Activated CD4-positive, alpha-beta T cell treated with anti-CD3 and anti-CD28 coated beads for 4 hours (primary cell): ENCODE data around the gene SFI1.

Experiments
- DNase-seq, 2 donors: peaks; one replicate each; pipeline ENCODE4 v3.0.0-alpha.2; 2020

SFI1 gene

GRCh38 chr22:31618057-31618456, 121.7 kb downstream of the SFI1 start:
- no peak for DNase-seq

DNA sequence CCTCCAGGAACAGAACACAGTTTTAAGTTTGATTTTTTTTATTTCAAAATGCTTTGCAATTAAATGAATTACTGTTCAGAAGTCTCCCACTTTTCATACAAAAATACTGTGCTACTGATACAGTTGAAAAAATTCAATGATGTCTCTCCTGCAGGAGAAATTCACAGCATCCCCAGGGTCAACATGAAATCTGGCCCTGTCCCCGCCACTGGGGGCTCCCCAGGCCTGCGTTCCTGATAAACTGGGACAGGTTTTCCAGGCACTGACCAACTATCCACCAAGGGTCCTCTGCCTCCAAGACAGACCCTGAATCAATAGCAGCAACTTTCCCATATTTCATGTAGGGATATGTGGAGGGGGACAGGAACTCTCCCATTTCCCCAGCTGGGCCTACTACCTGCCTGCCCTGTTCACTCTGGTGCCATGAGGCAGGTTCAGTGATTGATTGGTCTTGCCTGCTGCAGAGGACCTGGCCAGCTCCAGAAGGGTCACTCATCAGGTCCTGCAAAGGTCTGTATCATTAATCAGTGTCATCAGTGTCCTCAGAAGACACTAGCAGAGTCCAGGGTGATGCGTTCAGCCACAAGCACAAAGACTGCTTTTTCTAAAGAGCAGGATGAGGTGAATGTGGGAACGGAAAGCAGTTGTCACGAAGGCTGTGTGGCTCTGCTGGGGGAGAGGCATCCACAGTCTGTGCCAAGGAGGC, 122.3 kb downstream of the SFI1 start:
- DNase-seq, result no peak

- no peak for DNase-seq
Observed at GRCh38 chr22:31619611-31620300, 123.4 kb downstream of the SFI1 start.

DNA sequence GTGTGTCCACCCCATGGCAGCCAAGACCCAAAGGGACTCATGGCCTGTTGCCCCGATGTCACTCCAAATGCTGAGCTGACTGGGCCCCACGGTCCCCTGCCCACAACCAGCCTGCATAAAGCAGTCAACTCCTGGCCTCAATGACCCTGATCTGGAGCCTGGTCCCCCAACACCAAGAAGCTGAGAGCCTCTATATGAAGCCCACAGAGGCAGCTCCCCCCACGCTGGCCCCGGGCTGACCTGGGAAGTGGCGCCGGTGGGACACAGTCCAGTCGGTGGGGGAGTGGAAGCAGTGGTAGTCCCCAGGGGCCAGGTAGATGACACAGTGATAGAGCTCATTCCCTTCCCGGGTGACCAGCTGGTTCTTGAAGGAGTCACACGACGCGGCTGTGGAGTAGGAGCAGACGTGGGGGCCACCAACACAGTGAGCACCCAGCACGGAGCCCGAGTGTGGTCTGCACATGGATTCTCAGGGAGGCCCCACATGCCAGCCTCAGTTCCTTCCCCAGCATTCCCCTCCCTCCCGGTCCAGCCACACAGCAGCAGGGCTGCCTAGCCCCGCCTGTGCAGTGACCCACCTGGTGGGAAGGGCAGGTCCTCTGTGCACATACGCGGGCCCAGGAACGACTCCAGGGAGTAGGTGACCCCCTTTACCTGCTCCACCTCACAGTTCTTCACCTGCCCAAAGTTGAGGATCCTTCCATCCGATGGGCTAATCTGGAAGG, 124.6 kb downstream of the SFI1 start:
- DNase-seq, result no peak

DNA sequence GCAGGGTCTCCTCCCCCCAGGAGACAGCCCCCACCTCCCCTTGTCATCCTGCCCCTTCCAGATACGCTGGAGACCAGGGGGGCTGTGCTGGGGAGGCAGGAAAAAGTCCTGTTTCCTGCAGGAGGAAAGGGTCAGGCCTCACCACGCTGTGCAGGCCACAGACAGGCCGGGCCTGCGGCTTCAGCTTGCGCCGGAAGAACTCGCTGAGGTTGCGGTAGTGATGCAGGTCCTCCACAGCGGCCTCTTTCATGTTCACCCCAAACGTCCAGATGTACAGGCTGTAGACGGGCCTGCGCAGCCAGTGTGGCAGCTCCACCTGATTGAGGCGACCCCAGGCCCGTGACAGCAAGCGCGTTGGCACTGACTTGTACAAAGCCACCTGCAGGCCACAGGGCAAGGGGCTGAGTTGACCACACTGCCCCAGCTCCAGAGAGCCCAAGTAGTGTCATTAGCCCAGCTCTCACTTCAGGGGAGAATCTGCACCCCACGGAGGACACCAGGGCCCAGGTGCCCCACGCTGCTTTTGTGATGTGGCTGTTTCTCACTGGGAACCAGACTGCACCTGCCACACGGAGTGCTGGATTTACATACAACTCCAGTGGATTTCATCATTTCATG, 125.3 kb downstream of the SFI1 start:
- DNase-seq, result no peak

DNA sequence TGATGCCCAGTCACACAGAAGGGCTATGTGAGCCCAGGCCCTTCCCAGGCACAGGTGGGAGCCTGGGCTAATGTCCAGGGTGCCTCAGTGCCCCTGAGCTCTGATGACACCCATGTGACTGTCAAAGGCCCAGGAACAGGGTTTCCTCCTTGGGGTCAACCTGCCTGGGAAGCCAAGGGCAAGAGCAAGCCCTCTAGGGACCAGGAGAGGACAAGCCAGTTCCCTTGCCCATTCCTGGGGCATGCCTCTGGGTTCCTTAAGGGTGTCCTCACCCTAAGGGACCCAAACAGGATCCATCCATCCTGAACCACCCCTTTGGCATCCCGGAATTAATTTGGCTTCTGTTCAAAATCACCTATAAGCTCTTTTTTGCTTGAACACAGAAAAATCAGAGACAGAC, 126.6 kb downstream of the SFI1 start:
- no peak for DNase-seq

DNA sequence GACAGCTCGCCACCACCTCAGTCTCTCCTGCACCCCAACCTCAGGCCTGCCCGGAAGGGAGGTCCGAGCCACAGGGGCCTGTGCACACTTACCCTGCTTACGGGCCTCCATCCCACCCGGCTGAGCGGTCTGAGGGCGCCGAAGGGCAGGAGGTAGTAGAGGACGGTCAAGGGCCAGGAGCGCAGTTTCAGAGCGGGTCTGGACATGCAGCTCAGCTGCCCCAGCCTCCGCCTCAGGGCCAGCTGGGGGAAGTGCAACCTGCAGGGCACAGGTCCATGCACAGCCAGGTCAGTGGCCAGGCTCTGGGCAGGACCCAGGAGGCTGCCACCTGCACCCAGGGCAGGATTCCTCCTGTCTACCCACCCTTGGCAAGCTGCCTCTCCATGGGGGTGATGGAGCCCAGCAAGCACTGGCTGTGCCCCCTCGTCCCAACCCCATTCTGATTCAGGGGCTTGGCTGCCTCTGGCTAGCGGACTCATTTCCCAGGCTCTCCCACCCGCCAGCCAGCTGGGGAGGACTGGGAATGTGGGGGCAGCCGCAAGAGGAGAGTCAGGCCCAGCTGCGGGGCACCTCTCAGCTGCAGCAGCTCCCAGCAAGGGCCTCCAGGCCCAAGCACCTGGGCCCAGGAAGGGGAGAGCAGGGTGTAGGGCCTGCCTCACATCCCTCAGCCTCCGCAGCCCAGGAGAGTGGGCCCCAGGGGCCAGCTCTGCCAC, 127.4 kb downstream of the SFI1 start:
- no peak for DNase-seq

DNA sequence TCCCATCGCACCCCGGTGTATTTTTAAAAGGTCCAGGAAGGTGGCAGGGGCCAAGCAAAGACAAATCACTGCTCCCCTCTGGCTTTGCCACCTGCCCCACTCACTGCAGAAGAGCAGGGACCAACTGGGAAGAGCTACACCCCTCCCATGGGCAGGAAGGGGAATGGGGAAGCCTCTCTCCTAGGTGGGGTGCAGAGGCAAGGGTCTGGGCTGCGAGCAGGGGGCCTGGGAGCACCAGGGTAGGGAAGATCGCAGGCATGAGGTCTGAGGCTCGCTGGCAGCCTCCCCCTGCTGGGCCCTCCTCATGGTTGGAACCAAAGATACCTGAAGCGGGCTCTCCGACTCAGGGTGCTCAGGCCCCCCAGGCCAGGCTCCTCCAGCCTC, 128.9 kb downstream of the SFI1 start:
- no peak for DNase-seq

DNA sequence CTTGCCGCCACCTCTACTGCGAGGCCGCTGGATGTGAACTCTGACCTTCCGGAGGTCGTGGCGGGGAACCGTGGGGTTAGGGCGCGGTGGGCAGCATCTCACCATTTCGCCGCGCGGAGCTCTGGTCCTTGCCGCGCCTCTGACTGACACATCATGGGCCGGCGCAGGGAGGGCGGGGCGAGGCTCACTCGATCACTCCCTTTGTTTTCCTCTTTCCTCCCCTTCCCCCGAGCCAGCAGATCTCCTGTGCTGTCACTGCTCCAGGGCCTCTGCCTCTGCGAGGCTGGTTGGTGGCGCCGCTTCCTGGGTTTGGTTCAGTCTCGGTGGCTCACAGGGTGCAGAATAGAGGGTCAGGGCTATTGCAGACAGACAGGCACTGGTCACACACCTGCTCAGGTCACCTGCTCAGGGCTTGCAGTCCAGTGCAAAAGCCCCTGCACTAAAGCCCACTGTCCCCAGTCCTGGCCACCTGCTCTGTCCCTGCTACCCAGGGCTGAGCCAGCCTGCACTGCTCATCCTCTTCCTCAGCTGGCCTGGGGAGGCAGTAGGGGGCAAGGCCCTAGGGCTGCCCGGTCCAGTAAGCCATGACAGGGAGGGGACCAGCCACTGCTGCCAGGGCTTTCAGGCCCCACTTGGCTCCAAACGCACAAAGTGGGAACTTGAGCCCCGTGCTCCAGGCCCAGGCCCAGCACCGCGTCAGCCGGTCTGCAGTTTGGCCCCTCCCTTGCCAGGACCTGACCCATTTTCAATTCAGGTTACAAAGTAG, 129.5 kb downstream of the SFI1 start:
- DNase-seq, result no peak

DNA sequence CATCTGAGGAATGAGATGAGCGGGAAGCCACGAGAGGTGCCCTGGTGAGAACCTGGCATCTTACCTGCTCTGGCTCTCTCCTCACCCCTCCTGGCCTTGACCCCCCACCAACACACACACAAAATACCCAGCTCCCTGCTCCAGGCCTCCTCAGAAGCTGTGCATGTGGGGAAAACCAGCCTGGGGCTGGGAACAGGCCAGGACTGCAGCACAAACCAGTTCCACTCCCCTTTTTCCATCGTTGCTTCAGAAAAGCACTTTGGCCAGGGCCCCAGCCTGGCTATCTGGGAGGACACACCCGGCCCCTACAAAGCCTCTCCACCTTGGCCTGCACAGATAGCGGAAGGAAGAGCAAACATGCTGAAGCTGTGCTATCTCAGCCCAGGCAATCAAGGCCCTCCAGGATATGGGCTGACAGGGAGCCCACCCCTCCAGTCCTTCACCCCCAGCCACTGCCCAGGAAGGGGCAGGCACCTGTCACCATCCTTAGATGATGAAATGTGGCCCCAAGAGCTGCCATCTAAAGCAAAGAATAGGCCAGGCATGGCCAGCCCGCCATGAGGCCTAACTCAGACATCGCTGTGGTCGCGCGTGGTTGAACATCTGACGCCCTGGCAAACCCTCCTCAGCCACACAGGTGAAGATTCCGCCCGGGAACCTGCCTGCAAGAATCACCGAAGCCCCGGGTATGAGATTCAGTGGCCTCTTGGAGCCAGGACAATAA, 130.3 kb downstream of the SFI1 start:
- DNase-seq, result no peak

- no peak for DNase-seq
Observed at GRCh38 chr22:31627223-31627731, 130.9 kb downstream of the SFI1 start.

- DNase-seq, result no peak
Observed at GRCh38 chr22:31628362-31628761, 132.0 kb downstream of the SFI1 start.

- DNase-seq, result peak; percentile 49 to 53
Observed at GRCh38 chr22:31628969-31629708, 132.8 kb downstream of the SFI1 start.

DNA sequence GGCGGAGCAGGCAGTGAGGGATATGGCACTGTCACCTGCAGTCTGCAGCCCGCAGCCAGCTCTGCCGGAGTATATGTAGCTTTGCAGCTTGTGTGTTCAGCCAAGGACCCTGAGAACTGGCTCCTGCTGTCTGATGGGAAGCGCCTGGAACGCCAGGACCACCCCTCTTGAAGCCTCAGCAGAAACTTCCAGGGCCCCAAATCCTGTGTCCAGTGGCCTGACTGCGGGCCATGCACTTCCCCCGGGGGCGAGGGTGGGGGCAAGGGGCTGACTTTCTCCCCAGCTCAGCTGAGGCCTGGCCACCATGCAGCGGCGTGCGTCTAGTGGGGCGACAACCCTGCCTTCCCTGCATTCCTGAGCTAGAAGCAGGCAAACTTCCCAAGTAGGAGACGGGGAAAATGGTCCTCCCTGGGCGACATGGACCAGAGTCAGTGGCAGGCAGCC, 133.4 kb downstream of the SFI1 start:
- no peak for DNase-seq

DNA sequence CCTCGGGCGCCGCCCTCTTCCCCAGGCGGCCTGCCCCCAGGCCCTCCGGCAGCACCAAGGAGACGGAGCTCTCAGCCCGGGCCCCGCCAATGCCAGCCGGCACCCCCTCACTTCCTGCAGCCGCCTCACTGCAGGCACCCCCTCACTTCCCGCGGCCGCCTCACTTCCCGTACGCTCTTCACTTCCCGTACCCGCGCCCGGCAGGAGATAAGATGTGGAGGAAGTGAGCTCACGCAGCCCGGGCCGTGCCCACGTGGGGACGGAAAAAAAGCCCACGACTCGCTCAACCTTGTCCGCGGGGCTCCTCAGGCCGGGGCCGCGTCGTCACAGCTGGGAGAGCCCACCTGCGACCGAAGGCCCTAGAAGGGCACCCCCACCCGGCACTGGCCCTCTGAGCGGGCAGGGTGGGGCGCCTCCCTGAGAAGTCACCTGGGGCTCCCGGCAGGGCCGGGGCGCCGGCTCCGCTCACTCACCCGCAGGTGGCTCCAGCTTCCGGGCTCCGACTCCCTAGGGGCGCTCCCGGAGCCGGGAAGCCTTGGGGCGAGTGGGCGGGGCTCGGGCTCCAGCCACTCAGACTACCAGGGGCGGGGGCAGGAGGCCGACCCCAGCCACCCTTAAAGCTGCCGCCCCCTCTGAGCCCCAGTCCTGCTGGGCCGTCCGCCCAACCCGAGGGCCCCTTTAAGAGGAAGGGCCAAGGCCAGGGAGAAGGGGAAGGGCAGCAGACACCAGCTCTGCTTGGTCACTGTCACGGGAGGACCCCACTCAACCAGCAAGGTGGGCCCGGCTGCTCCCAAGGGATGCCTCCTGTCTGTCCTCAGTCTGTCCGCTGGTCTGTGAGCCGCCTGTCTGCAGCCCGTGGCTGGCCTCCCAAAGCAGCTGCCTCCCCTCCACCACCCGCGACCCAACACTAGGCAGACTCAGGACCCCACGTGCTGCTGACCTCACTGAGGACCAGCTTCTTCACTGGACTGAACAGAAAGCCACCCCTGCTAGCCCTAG, 134.3 kb downstream of the SFI1 start:
- peak; percentile 85 to 91 for DNase-seq

- DNase-seq, result no peak
Observed at GRCh38 chr22:31631436-31631835, 135.1 kb downstream of the SFI1 start.

DNA sequence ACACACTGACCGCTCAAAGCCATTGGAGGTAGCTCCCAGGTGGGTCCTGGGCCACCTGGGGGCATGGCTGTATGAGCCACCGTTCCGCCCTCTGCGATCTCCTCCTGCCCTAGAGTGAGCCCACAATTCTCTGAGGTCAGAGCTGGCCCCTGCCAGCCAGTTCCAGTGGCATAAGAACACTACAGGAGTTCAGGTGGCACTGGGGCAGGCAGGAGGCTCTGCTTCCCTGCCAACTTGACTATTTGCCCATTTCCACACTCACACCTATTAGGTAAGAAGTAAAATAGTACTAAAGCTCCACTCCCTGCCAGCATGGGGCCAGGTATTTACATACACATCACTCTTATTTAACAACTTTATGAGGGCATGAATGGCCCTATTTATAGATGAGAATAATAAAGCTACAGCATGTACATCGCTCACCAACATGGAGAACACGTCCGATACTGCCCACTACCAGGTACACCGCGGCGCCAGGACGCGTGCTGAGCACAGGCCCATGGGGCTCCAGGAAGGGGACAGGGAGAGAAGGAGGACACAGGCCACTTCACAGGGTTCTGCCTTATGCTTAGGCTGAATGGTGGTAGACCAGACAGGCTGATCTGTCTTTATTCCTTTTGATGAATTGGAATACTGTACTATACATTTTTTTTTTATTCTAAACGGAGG, 139.4 kb downstream of the SFI1 start:
- DNase-seq, result no peak

DNA sequence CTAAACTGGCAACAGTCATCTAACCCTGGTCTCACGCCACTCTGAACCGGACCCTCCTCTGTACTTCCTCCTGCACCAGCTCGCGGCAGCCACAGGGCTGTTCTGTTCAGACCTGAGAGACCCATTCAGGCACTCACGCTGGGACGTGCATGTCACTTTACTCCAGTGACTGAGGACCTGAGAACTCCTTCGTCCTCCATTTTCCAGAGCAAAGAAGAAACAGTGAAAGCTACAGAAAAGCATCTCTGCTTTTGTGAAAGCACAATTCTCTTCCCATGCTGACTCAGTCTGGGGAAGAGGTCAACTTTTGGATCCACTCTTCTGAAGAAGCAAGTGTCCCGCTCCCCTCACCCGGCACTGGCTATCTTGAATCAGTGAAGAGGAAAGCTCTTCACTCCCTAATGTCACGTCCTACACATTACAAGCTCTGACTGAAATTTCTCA, 141.1 kb downstream of the SFI1 start:
- no peak for DNase-seq
